Upper lobe of right lung (tissue), 1 donor: ENCODE results near the gene BPNT1. TPM values are rescaled to one million over a fixed set of nuclear protein-coding genes. Genes with fewer than 3 reads are reported as not detected.
"Not testable (repeated sequence)": the region's sequence is repeated elsewhere in the genome, so short reads cannot be mapped to it uniquely, and the experiment has no call there.

ENCODE experiments used
- ATAC-seq: fragments of 200-7000 bp; cut with Tn5 transposase; one replicate; pipeline ENCODE4 v1.9.1; 2020; ENCODE audit warnings: mild to moderate bottlenecking, moderate library complexity
- DNase-seq: peaks from one replicate; pipeline ENCODE4 v3.0.0-alpha.2; 2020
- H3K27ac ChIP-seq: fragments of 200-600 bp; one replicate; pipeline ENCODE4 v1.8.0; 2022
- H3K27me3 ChIP-seq: fragments of 200-600 bp; one replicate; pipeline ENCODE4 v1.8.0; 2022; ENCODE audit warnings: mild to moderate bottlenecking
- H3K36me3 ChIP-seq: fragments of 200-600 bp; one replicate; pipeline ENCODE4 v1.8.0; 2022
- H3K4me1 ChIP-seq: fragments of 200-600 bp; one replicate; pipeline ENCODE4 v1.8.0; 2022
- H3K4me3 ChIP-seq: fragments of 200-600 bp; one replicate; pipeline ENCODE4 v1.8.0; 2022; ENCODE audit warnings: mild to moderate bottlenecking
- H3K9me3 ChIP-seq: fragments of 200-600 bp; one replicate; pipeline ENCODE4 v1.8.0; 2022
- CTCF ChIP-seq: fragments of 200-600 bp; IDR thresholded peaks from one replicate; pipeline ENCODE4 v1.8.0; 2022; ENCODE audit warnings: antibody characterized with exemption
- intact Hi-C: fragments of 100-400 bp; cut with DNase I; formaldehyde crosslinking; loops from one replicate; pipeline ENCODE4 v1.11.0; 2022
- total RNA-seq: library from RNA; stranded (reverse); fragmentation: NEBNext Ultra II Directional; extraction: Animal tissue kit (Norgen Biotek cat#: 25700); gene quantifications from one replicate; pipeline ENCODE4 v1.2.1, GENCODE V29; 2021
- donor health status: DM: no; HTN: yes; CAD: no; lungs with severe emphysema.

Gene BPNT1
- total RNA-seq, 1 donor from 2014 or later: 23.2 TPM

- ATAC-seq: no peak
- Histone ChIP-seq H3K4me1 (peaks cover 17% of the 10 kb centered on the region), H3K9me3 (no peaks in the 10 kb centered on the region), H3K27me3 (no peaks in the 10 kb centered on the region), H3K4me3 (no peak overlapping the region), H3K27ac (no peak overlapping the region), H3K36me3 (peaks cover 9% of the 10 kb centered on the region)
- TF ChIP-seq CTCF: no peak
- intact Hi-C loops: no loop called here
- DNase-seq: no peak
These were observed 3.1 kb upstream of the BPNT1 start for GRCh38 chr1:220092694-220093093.

DNA sequence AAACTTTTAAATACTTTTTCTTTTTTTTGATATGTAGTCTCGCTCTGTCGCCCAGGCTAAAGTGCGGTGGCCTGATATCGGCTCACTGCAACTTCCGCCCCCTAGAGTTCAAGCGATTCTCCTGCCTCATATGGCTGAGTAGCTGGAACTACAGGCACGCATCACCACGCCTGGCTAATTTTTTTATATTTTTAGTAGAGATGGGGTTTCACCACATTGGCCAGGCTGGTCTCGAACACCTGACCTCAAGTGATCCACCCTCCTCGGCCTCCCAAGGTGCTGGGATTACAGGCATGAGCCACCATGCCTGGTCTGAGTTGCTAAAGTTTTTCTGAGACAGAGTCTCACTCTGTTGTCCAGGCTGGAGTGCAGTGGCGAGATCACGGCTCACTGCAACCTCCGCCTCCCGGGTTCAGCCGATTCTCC, 3.3 kb downstream of the BPNT1 start:
- ATAC-seq, H3K27ac ChIP-seq, DNase-seq, intact Hi-C loops, H3K9me3 ChIP-seq, H3K27me3 ChIP-seq, H3K4me1 ChIP-seq, H3K4me3 ChIP-seq, H3K36me3 ChIP-seq: not testable (repeated sequence)

DNA sequence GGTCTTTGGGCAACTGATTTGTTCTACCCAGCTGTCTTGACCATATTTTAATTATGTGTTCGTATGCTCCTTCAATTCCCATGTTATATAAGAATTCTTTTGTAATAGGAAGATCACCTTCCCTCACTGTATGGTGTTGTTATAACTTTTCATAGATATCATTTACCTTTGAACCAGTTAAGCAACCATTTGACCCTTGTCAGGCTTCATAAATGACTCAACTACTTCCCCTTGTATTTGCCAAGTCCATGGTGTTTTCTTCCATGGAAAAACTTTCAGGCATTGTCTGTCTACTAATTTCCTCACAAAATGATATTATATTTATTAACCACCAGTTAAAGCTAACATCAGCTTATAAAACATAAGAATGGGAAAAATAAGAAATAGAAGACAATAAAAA, 5.1 kb downstream of the BPNT1 start:
- intact Hi-C loops: no loop called here
- DNase-seq (no peak), ATAC-seq (peak; percentile 29)
- H3K4me3 ChIP-seq: no peak overlapping the region
- H3K36me3 ChIP-seq: peaks cover under 1% of the 10 kb centered on the region
- no peaks in the 10 kb centered on the region for H3K9me3 ChIP-seq
- H3K4me1 ChIP-seq: peaks cover 2% of the 10 kb centered on the region
- no peak overlapping the region for H3K27ac ChIP-seq
- no peak for TF ChIP-seq CTCF
- no peaks in the 10 kb centered on the region for H3K27me3 ChIP-seq

DNA sequence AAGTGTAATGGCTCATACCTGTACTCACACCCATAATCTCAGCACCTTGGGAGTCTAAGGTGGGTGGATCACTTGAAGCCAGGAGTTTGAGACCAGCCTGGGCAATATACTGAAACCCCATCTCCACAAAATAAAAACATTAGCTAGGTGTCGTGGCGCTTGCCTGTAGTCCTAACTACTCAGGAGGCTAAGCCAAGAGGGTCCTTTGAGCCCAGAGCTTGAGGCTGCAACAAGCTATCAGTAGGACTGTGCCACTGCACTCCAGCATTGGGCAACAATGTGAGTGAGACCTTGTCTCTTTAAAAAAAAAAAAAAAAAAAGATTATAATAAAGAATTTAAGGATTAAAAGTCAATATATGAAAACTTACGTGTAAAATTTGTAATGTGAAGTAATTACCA, 11.7 kb downstream of the BPNT1 start:
- Histone ChIP-seq H3K27ac (no peak overlapping the region), H3K9me3 (no peaks in the 10 kb centered on the region), H3K27me3 (no peaks in the 10 kb centered on the region), H3K4me1 (no peaks in the 10 kb centered on the region), H3K36me3 (peaks cover 25% of the 10 kb centered on the region), H3K4me3 (no peak overlapping the region)
- no peak for ATAC-seq
- no peak for TF ChIP-seq CTCF
- DNase-seq: no peak
- intact Hi-C loops: no loop called here

DNA sequence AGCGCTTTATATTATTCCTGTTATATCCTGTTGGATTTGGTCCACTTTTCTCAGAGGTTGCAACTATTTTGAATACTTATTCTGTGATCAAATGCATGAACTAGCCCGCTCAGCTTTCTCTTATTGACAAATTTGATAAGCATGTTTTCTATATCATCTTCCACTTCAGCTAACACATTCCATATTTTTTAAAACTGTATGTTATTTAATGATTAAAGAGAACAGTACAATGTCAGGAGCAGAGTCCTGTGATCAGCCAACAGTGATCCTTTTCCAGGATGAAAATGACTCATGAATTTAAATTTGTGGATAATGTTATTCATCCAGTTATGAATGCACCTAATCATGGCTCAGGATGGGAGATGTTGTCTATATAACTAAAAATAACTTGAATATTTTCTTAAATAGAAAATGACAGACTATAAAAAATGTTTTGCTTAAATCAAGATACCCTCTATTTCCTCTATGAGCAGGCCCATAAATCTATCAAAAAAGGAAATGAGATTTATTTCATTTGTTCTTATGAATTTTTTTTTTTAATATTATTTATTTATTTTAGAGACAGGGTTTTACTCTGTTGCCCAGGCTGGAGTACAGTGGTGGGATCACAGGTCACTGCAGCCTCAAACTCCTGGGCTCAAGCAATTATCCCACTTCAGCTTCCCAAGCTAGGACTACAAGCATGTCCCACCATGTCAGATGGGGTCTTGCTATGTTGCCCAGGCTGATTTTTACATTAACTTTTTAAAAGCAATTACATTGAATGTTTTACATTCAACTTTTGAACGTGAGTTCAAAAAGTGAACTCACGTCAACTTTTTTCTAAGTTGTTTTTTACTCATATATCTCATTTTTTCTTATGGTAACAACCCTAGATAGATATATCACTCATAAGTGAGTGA, 12.5 kb downstream of the BPNT1 start:
- intact Hi-C loops: no loop called here
- H3K27me3 ChIP-seq: no peaks in the 10 kb centered on the region

More for the DNA sequence above, 12.5 kb downstream of the BPNT1 start:
- DNase-seq (no peak), ATAC-seq (no peak)
- H3K27ac ChIP-seq: no peak overlapping the region
- no peak overlapping the region for H3K4me3 ChIP-seq
- peaks cover 33% of the 10 kb centered on the region for H3K36me3 ChIP-seq
- no peaks in the 10 kb centered on the region for H3K9me3 ChIP-seq
- no peak for TF ChIP-seq CTCF
- no peaks in the 10 kb centered on the region for H3K4me1 ChIP-seq
